Astrocyte (in vitro differentiated cells and primary cell): ENCODE data around the gene ZNF490.

Experiments used
- CTCF ChIP-seq: IDR thresholded peaks from 2 replicates; pipeline ENCODE4 v1.5.1; 2011; ENCODE audit warnings: low read depth, mild to moderate bottlenecking, inconsistent platforms, low read length, moderate library complexity; ENCODE audit not compliant: insufficient read depth
- EZH2 ChIP-seq: IDR thresholded peaks from 2 replicates; pipeline ENCODE4 v1.6.1; 2012; ENCODE audit warnings: mild to moderate bottlenecking, low read length, inconsistent platforms; ENCODE audit not compliant: insufficient read depth

GRCh38 chr19:12581100-12581499, 29.5 kb downstream of the ZNF490 start:
- TF ChIP-seq CTCF (no peak), EZH2 (no peak)
